ENCODE measurements around the gene ANKIB1. TPM values are rescaled to one million over a fixed set of nuclear protein-coding genes. Genes with fewer than 3 reads are reported as not detected.

ANKIB1 gene
- polyA plus RNA-seq, 1 donor from 2014 or later: 4.4 TPM

Other genes with a start within 250 kb of the ANKIB1 start
- gene CYP51A1, start 111.5 kb upstream of the ANKIB1 start, polyA plus RNA-seq: 15.1 TPM
- not detected for gene LRRD1, start 66.8 kb upstream of the ANKIB1 start, polyA plus RNA-seq
- 15.6 TPM for gene KRIT1, start 60 bp upstream of the ANKIB1 start, polyA plus RNA-seq
- gene GATAD1, start 201.5 kb downstream of the ANKIB1 start, polyA plus RNA-seq: 19.0 TPM
- gene ERVW-1, start 232.0 kb downstream of the ANKIB1 start, polyA plus RNA-seq: 0.06 TPM

All from IgD-negative memory B cell (primary cell).